ENCODE results near the gene CBFA2T3. TPM values are rescaled to one million over a fixed set of nuclear protein-coding genes. Genes with fewer than 3 reads are reported as not detected.
"Not testable (repeated sequence)": the region's sequence is repeated elsewhere in the genome, so short reads cannot be mapped to it uniquely, and the experiment has no call there.

The CBFA2T3 gene
- total RNA-seq, 4 donors from 2014 or later = 1.4 to 5.8 (median 1.5) TPM

GRCh38 chr16:89020068-89020924 lies 43.3 kb upstream of the CBFA2T3 start:
- peaks cover 92% of the 10 kb centered on the region for H3K27me3 ChIP-seq
- no peak for ATAC-seq
- no peak overlapping the region for H3K4me3 ChIP-seq
- H3K4me1 ChIP-seq = no peaks in the 10 kb centered on the region
- no peaks in the 10 kb centered on the region for H3K36me3 ChIP-seq
- H3K9me3 ChIP-seq = peaks cover 0 to 10% (median 0%) of the 10 kb centered on the region in 3 donors
- no peak overlapping the region for H3K27ac ChIP-seq
- TF ChIP-seq EP300 (IDR thresholded peaks at IDR 0.05) (no peak), POLR2A (IDR thresholded peaks at IDR 0.05) (no peak), CTCF (IDR thresholded peaks at IDR 0.05) (no peak), POLR2AphosphoS5 (IDR thresholded peaks at IDR 0.05) (no peak)
- 76 to 92% methylated on average over 2 to 11 of the region's 21 CpGs for WGBS, 2 donors (ENCODE audit: low coverage in 1 of 2)

- Histone ChIP-seq H3K9me3 (peaks cover 0 to 2% (median 0%) of the 10 kb centered on the region in 3 donors), H3K27me3 (peaks cover 92% of the 10 kb centered on the region), H3K4me3 (no peak overlapping the region), H3K36me3 (no peaks in the 10 kb centered on the region), H3K4me1 (no peaks in the 10 kb centered on the region), H3K27ac (no peak overlapping the region)
- TF ChIP-seq EP300 (IDR thresholded peaks at IDR 0.05) (no peak), CTCF (IDR thresholded peaks at IDR 0.05) (no peak), POLR2A (IDR thresholded peaks at IDR 0.05) (no peak), POLR2AphosphoS5 (IDR thresholded peaks at IDR 0.05) (no peak)
- ATAC-seq = no peak
- WGBS, 2 donors (ENCODE audit: low coverage in 1 of 2) = no CpG with 5 or more reads among the region's 16 CpGs
Observed at GRCh38 chr16:89019511-89019910, 42.5 kb upstream of the CBFA2T3 start.

GRCh38 chr16:89018282-89019158 lies 41.5 kb upstream of the CBFA2T3 start:
- H3K27me3 ChIP-seq = peaks cover 92% of the 10 kb centered on the region
- H3K9me3 ChIP-seq = no peaks in the 10 kb centered on the region
- no peak overlapping the region for H3K4me3 ChIP-seq
- no peaks in the 10 kb centered on the region for H3K36me3 ChIP-seq
- TF ChIP-seq POLR2AphosphoS5 (IDR thresholded peaks at IDR 0.05) = no peak
- TF ChIP-seq CTCF (IDR thresholded peaks at IDR 0.05) = no peak
- no peak for TF ChIP-seq POLR2A (IDR thresholded peaks at IDR 0.05)
- TF ChIP-seq EP300 (IDR thresholded peaks at IDR 0.05) = no peak
- no peaks in the 10 kb centered on the region for H3K4me1 ChIP-seq
- 80 to 100% methylated on average over 1 of the region's 20 CpGs for WGBS, 2 donors (ENCODE audit: low coverage in 1 of 2)
- ATAC-seq = no peak
- no peak overlapping the region for H3K27ac ChIP-seq

- TF ChIP-seq CTCF (IDR thresholded peaks at IDR 0.05) = no peak
- no peak for TF ChIP-seq POLR2A (IDR thresholded peaks at IDR 0.05)
- no peak for TF ChIP-seq EP300 (IDR thresholded peaks at IDR 0.05)
- TF ChIP-seq POLR2AphosphoS5 (IDR thresholded peaks at IDR 0.05) = no peak
- 50 to 72% methylated on average over 8 to 11 of the region's 25 CpGs for WGBS, 2 donors (ENCODE audit: low coverage in 1 of 2)
- Histone ChIP-seq H3K27me3 (peaks cover 92% of the 10 kb centered on the region), H3K4me3 (no peak overlapping the region), H3K9me3 (no peaks in the 10 kb centered on the region), H3K36me3 (no peaks in the 10 kb centered on the region), H3K27ac (no peak overlapping the region), H3K4me1 (no peaks in the 10 kb centered on the region)
- ATAC-seq = no peak
Observed at GRCh38 chr16:89017543-89018281, 40.7 kb upstream of the CBFA2T3 start.

- peaks cover 93% of the 10 kb centered on the region for H3K27me3 ChIP-seq
- no CpG with 5 or more reads among the region's 10 CpGs for WGBS, 2 donors (ENCODE audit: low coverage in 1 of 2)
- H3K4me3 ChIP-seq, H3K9me3 ChIP-seq, H3K4me1 ChIP-seq, H3K36me3 ChIP-seq, ATAC-seq, H3K27ac ChIP-seq: not testable (repeated sequence)
Observed at GRCh38 chr16:89016561-89016960, 39.6 kb upstream of the CBFA2T3 start.

All from gastroesophageal sphincter (tissue), 4 donors.